GM19099 (cell line): Measurements from ENCODE around the gene PPL.

Experiments
- POLR2A ChIP-seq: IDR thresholded peaks from 3 replicates; pipeline ENCODE4 v1.6.1; 2011; ENCODE audit warnings: low read depth; ENCODE audit not compliant: insufficient read length; ENCODE audit errors: extremely low read depth

Gene PPL

GRCh38 chr16:4966736-4967453 lies 29.9 kb upstream of the PPL start:
- TF ChIP-seq POLR2A = no peak

GRCh38 chr16:4962716-4963115 lies 25.8 kb upstream of the PPL start:
- TF ChIP-seq POLR2A = no peak

- no peak for TF ChIP-seq POLR2A
Observed at GRCh38 chr16:4960579-4960978, 23.6 kb upstream of the PPL start.

GRCh38 chr16:4958510-4959438 lies 21.8 kb upstream of the PPL start:
- no peak for TF ChIP-seq POLR2A

GRCh38 chr16:4957720-4958509 lies 21.0 kb upstream of the PPL start, which contains the start of gene SEC14L5:
TSS of gene SEC14L5 (plus strand) at chr16:4958330. CDS start at chr16:4959324, 994 bp downstream.
- no peak for TF ChIP-seq POLR2A

- TF ChIP-seq POLR2A = no peak
Observed at GRCh38 chr16:4957420-4957719, 20.4 kb upstream of the PPL start.

- TF ChIP-seq POLR2A = no peak
Observed at GRCh38 chr16:4954714-4955113, 17.8 kb upstream of the PPL start.

- TF ChIP-seq POLR2A = no peak
Observed at GRCh38 chr16:4949986-4950385, 13.0 kb upstream of the PPL start.

- no peak for TF ChIP-seq POLR2A
Observed at GRCh38 chr16:4948903-4949766, 12.2 kb upstream of the PPL start.

- no peak for TF ChIP-seq POLR2A
Observed at GRCh38 chr16:4947722-4948503, 11.0 kb upstream of the PPL start.

GRCh38 chr16:4946917-4947316 lies 10.0 kb upstream of the PPL start:
- no peak for TF ChIP-seq POLR2A

GRCh38 chr16:4945560-4946502 lies 8.9 kb upstream of the PPL start:
- no peak for TF ChIP-seq POLR2A
